K562 treated with DMSO at 1 percent for 4 hours (cell line): ENCODE results near the gene FNDC3A. TPM values are rescaled to one million over a fixed set of nuclear protein-coding genes. Genes with fewer than 3 reads are reported as not detected.

Experiments
- total RNA-seq: library from RNA; unstranded; fragments of 300-600 nt; gene quantifications from 2 replicates; pipeline ENCODE4 v1.2.3, GENCODE V29; 2022; ENCODE audit not compliant: insufficient read depth

The FNDC3A gene, protein sequence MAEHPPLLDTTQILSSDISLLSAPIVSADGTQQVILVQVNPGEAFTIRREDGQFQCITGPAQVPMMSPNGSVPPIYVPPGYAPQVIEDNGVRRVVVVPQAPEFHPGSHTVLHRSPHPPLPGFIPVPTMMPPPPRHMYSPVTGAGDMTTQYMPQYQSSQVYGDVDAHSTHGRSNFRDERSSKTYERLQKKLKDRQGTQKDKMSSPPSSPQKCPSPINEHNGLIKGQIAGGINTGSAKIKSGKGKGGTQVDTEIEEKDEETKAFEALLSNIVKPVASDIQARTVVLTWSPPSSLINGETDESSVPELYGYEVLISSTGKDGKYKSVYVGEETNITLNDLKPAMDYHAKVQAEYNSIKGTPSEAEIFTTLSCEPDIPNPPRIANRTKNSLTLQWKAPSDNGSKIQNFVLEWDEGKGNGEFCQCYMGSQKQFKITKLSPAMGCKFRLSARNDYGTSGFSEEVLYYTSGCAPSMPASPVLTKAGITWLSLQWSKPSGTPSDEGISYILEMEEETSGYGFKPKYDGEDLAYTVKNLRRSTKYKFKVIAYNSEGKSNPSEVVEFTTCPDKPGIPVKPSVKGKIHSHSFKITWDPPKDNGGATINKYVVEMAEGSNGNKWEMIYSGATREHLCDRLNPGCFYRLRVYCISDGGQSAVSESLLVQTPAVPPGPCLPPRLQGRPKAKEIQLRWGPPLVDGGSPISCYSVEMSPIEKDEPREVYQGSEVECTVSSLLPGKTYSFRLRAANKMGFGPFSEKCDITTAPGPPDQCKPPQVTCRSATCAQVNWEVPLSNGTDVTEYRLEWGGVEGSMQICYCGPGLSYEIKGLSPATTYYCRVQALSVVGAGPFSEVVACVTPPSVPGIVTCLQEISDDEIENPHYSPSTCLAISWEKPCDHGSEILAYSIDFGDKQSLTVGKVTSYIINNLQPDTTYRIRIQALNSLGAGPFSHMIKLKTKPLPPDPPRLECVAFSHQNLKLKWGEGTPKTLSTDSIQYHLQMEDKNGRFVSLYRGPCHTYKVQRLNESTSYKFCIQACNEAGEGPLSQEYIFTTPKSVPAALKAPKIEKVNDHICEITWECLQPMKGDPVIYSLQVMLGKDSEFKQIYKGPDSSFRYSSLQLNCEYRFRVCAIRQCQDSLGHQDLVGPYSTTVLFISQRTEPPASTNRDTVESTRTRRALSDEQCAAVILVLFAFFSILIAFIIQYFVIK
- total RNA-seq, result 12.7 and 14.4 TPM in 2 replicates

DNA sequence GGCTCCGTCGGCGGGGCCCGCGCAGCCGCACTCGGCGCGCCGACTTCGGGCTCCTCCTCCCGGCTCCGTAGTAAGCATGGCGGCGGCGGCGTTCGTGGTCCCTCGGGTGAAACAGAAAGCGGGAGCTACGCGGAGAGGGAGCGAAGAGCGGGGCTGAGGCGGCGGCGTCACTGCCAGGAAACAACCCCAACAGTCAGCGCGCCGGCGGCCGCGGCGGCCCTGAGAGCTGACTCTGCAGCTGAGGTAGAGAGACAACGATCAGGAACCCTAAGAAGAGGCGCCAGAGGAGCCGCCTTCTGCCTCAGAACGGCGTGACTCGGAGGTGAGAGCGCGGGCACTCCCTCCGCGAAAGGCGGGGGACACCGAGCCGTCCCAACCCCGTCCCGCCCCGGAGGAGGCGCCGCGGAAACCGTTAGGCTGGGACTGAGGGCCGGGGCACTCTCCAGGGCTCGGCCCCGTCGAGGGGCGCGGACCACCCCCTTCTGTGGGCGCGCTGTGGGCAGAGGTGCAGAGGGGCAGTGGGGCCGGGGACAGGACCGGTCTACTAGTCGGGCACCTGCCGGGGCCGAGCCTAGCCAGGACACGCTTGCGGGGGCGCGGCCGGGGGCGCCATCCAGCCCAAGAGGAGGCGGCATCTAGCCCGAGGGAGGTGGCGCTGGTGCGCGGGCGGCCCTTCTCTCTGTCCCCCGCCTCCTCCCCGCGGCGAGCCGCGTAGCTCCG lies at the start of gene FNDC3A:
Gene FNDC3A (plus strand): TSS at position 57 of the 720 bp plus-strand sequence. CDS start 30,279 bp downstream, outside the sequence.

DNA sequence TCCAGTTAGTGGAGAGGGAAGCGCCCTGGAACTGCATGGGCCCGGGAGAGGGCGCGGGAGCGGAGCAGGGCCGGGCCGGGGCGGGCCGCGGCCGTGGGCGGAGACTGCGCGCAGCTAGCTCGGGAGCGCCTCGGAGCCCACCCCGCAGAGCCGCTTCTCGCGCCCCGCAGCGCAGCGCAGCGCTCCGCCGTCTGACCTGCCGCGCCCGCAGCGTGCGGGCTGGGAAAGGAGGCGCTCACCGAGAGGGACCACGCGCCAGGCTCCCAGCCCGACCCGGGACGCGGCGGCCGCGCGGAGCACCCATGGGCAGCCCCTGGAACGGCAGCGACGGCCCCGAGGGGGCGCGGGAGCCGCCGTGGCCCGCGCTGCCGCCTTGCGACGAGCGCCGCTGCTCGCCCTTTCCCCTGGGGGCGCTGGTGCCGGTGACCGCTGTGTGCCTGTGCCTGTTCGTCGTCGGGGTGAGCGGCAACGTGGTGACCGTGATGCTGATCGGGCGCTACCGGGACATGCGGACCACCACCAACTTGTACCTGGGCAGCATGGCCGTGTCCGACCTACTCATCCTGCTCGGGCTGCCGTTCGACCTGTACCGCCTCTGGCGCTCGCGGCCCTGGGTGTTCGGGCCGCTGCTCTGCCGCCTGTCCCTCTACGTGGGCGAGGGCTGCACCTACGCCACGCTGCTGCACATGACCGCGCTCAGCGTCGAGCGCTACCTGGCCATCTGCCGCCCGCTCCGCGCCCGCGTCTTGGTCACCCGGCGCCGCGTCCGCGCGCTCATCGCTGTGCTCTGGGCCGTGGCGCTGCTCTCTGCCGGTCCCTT lies 244.5 kb downstream of the FNDC3A start, which contains the start of gene MLNR:
Gene MLNR (plus strand): TSS at position 303 of the 820 bp plus-strand sequence. CDS start 0 bp downstream, at position 303.

DNA sequence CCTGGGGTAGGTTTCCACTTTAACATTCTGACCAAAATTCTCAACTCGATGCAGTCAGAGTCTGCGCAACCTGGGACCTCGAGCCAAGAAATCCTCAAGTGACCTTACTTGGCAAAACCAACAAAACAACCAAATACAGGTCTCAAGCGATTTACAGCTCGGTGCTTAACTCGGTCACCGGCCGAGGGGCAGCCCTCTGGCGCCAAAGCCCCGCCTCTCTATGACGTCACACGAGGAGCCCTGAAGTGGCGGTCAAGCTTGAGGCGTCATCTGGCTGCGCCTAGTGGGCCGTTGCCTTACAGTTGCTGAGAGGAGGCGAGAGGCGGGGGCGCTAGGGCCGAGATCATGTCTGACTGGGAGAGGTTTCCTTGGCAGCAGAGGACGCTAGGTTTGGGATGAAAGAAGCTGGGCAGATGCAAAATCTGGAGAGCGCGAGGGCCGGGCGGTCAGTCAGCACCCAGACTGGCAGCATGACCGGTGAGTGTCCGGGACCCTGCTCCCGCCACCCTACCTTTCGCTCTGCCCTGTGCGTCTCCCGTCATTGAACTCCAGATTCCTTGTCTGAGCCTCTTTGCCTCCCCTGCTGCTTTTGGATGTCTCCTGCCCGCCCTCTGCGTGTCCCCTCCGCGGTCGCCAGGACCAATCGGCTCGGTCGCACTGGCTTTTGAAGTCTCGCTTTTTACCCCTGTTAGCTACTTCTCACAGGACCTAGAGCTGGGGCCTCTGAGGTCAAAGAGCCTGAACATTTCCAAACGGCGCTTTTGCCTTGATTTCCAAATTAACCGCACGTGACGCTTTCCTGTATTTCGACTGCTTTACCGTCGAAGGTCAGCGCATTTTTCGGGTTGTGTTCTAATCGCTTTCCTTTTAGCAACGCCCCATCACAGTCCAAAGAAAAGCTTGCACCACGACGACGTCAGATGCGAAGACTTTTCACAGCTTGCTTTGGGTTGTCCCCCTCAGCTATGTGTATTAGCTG lies 272.2 kb downstream of the FNDC3A start, which contains the start of gene CDADC1:
Gene CDADC1 (plus strand): TSS at position 283 of the 979 bp plus-strand sequence. CDS start 113 bp downstream, at position 396.

Other genes starting within 250 kb of the FNDC3A start
- not detected in 2 replicates for gene MLNR, start 244.4 kb downstream of the FNDC3A start, total RNA-seq